ENCODE measurements around the gene IGF2R.

- TF ChIP-seq FOXM1 (IDR thresholded peaks at IDR 0.05; ENCODE audit: borderline replicate concordance, low read depth) (no peak), TCF12 (IDR thresholded peaks at IDR 0.05; ENCODE audit: low read depth) (no peak), TAF1 (IDR thresholded peaks at IDR 0.05; ENCODE audit: low read depth) (no peak), CREB1 (IDR thresholded peaks at IDR 0.05; ENCODE audit: low read depth) (no peak), EGR1 (IDR thresholded peaks at IDR 0.05) (no peak), EP300 (IDR thresholded peaks at IDR 0.05; ENCODE audit: borderline replicate concordance) (no peak)
- TF ChIP-seq, protein P1, sequence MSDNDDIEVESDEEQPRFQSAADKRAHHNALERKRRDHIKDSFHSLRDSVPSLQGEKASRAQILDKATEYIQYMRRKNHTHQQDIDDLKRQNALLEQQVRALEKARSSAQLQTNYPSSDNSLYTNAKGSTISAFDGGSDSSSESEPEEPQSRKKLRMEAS (IDR thresholded peaks at IDR 0.05) = no peak
Observed at GRCh38 chr6:160081398-160081797, 112.5 kb downstream of the IGF2R start.

Measured in Ishikawa (cell line).